H7 (cell line): ENCODE results near the gene YY1. TPM values are rescaled to one million over a fixed set of nuclear protein-coding genes. Genes with fewer than 3 reads are reported as not detected.

ENCODE experiments used
- DNase-seq: peaks from one replicate; pipeline ENCODE4 v3.0.0; 2012
- H3K27me3 ChIP-seq: 2 replicates; pipeline ENCODE4 v1.6.0; 2011; ENCODE audit warnings: mild to moderate bottlenecking, low read length; ENCODE audit not compliant: control insufficient read depth, insufficient read depth
- H3K36me3 ChIP-seq: replicated peaks from 2 replicates; pipeline ENCODE4 v1.5.1; 2011; ENCODE audit warnings: low read length; ENCODE audit not compliant: control insufficient read depth, insufficient read depth
- H3K4me3 ChIP-seq: 2 replicates; pipeline ENCODE4 v1.5.1; 2011; ENCODE audit warnings: low read depth, mild to moderate bottlenecking, control low read depth, low read length, moderate library complexity; ENCODE audit not compliant: insufficient read depth
- total RNA-seq: library from RNA; depleted of rRNA; stranded (reverse); fragments of >200 nt; shearing (Covaris generic); gene quantifications from 2 replicates; pipeline ENCODE4 v1.2.3, GENCODE V29; 2014

The YY1 gene
- total RNA-seq, 1 experiment from 2014 or later = 50.9 TPM

DNA sequence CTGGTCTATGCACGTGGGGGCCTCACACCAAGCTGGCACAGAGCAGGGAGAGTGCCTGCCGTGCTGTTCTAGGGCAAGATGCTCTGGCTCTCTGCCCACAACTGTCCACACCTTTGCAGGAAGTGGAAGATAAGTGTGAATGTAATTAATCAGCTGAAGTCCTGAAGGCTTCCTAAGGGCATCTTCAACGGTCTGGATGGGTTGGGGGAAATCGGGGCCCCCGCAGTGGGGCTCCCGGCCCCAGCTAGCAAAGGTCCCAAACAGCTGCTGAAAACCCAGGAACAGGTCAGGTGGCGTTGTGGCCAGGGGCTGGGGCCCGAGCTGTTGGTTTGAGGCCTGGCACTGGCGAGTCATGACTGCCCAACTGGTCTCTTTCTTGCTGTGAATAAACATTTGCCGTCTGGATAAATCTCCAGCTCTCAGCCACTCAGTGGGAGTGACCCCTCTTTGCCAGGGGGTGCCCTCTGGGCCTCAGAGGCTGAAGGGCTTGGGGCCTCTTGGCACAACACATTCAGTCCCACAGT is 74.0 kb downstream of the YY1 start:
- Histone ChIP-seq H3K27me3 (no peaks in the 10 kb centered on the region), H3K4me3 (no peak overlapping the region), H3K36me3 (no peaks in the 10 kb centered on the region)
- DNase-seq = no peak

DNA sequence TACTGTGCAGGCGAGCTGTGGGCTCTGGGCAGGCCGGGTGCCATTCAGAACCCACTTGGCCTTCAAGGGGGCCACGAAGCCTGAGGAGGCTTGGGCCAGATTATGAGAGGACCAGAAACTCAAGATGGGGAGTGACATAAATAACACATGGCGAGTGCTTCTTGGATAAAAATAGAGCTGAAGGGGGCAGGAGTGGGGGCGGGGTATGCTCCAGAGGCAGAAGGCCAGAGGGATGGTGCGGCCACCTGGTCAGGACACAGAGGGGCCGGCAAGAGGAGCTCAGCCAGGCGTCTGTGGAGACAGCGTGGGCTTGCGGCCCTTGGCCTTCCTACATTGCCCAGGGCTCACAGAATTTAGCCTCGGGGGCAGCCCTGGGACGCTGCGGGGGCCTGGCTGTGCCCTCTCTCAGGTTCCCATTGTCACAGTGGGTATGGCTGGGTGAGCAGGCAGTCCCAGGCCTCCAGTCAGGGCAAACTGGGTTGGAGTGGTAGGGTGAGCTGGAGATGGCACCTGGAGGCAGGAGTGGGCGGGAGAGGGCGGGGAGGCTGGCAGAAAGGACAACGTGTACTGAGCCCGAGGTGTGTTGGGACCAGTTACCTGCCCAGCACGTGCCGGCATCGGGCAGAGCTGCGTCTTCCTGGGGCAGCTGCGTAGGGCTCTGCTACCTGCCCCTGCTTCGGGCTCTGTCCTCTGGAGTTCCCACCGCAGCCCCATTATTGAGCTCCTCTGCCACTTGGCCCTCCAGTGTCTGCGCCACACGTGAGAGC is 74.7 kb downstream of the YY1 start:
- DNase-seq = no peak
- Histone ChIP-seq H3K27me3 (no peaks in the 10 kb centered on the region), H3K4me3 (no peak overlapping the region), H3K36me3 (no peaks in the 10 kb centered on the region)

DNA sequence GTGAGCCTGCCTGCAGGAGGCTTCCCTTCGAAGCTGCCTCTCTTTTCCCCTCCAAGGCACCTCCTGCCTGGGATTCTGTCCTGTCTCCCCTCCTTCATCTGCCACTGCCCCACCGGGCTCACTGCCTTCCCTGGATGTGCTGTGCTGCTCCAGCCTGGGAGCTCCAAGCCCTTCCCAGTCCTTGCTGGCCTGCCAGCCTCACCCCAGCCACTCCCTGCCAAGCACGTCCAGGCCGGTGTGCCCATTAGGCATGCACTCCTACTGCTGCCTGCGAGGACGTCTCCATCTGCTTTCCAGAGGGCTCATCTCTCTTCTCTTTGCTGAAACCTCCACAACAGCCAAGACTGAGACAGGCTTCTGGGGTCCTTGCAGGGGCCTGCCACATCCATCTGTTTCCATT is 75.8 kb downstream of the YY1 start:
- Histone ChIP-seq H3K36me3 (no peaks in the 10 kb centered on the region), H3K27me3 (no peaks in the 10 kb centered on the region)
- no peak for DNase-seq

DNA sequence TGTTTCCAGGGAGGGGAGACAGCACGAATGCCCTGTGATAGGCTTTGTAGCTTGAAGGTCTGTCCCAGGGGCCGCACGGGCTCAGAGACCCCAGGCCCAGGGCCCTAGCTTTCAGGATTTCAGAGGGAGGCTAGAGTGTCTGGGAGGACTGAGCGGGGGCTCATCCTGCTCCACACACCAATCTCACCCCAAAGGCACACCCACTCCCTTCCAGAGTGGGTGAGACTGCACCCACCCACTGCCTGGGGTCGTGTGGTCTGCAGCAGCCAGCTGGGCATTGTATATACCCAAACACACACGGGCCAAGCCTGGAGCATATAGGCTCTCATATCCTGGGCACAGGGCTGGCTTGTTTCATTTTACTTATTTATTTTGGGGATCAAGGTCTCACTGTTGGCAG is 78.4 kb downstream of the YY1 start:
- Histone ChIP-seq H3K4me3 (no peak overlapping the region), H3K36me3 (no peaks in the 10 kb centered on the region), H3K27me3 (no peaks in the 10 kb centered on the region)
- DNase-seq = no peak

More for the DNA sequence above, 75.8 kb downstream of the YY1 start:
- H3K4me3 ChIP-seq = no peak overlapping the region

DNA sequence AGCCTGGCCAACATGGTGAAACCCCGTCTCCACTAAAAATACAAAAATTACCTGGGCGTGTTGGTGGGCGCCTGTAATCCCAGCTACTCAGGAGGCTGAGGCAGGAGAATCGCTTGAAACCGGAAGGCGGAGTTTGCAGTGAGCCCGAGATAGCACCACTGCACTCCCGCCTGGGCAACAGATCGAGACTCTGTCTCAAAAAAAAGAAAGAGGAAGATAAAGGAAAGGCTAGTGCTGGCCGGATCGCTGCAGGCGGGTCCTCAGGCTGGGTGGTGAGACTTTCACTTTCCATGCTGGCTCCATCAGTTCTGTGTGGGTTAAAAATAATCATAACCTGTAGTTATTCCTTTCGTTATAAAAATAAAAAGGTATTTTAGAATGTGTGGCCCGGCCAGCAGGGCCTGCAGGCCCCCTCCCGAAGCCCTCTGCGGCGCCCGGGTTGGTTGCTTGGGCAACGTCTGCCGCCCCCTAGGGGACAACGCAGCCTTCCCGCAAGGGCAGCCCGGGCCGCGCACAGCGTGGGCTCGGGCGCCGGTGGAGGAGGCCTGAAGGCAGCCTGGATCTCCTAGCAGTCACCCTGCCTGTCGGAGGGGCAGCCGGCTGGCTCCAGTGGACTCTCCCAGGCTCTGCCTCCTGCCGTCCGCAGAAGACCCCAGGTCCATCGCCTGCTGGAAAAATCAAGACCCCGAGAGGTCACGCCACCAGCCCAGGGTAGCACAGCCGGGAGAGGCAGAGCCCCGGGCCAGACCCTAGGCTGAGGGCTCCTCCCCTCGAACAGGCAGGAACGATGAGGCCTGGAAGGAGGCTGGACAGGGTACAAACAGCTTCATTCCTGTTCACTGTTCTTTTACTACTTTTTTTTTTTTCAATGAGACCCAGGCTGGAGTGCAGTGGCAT is 79.2 kb downstream of the YY1 start:
- peak; percentile 96 for DNase-seq
- H3K36me3 ChIP-seq = no peaks in the 10 kb centered on the region
- no peaks in the 10 kb centered on the region for H3K27me3 ChIP-seq
- H3K4me3 ChIP-seq = no peak overlapping the region

GRCh38 chr14:100320157-100320856 is 81.4 kb downstream of the YY1 start:
- Histone ChIP-seq H3K27me3 (no peaks in the 10 kb centered on the region), H3K36me3 (no peaks in the 10 kb centered on the region), H3K4me3 (no peak overlapping the region)
- DNase-seq = no peak

DNA sequence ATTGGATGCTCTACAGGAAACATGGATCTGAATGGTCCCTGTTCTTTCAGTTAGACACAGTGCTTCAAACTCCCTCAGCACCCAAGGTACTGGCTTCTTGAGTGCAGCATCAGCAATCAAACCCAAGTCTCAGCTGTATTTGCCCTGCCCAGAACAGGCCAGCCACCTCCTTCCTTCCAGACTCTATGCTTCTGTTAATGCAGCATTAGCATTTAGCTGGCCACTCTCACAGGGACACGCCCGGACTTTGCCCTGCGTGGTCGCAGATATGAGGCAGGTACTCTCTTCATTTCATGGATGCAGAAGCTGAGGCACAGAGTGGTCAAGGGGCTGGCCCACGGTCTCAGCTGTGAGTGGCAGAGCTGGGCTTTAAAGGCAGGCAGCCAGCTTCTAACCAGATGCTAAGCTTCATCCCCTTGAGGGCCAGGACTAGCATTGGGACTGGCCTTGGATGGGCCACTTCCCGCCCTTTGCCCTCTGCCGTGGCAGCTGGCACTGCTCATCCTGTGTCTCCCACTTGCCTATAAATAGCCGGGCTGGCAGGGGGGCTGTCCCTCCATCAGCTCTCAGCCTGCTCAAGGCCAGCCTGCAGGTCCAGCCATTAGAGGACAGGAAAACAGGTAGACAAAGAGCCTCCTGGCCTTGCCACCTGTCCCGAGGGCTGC is 82.7 kb downstream of the YY1 start:
- no peak for DNase-seq
- Histone ChIP-seq H3K4me3 (no peak overlapping the region), H3K27me3 (no peaks in the 10 kb centered on the region), H3K36me3 (no peaks in the 10 kb centered on the region)

- Histone ChIP-seq H3K4me3 (no peak overlapping the region), H3K27me3 (no peaks in the 10 kb centered on the region), H3K36me3 (no peaks in the 10 kb centered on the region)
- no peak for DNase-seq
Observed at GRCh38 chr14:100322138-100322957, 83.4 kb downstream of the YY1 start.

DNA sequence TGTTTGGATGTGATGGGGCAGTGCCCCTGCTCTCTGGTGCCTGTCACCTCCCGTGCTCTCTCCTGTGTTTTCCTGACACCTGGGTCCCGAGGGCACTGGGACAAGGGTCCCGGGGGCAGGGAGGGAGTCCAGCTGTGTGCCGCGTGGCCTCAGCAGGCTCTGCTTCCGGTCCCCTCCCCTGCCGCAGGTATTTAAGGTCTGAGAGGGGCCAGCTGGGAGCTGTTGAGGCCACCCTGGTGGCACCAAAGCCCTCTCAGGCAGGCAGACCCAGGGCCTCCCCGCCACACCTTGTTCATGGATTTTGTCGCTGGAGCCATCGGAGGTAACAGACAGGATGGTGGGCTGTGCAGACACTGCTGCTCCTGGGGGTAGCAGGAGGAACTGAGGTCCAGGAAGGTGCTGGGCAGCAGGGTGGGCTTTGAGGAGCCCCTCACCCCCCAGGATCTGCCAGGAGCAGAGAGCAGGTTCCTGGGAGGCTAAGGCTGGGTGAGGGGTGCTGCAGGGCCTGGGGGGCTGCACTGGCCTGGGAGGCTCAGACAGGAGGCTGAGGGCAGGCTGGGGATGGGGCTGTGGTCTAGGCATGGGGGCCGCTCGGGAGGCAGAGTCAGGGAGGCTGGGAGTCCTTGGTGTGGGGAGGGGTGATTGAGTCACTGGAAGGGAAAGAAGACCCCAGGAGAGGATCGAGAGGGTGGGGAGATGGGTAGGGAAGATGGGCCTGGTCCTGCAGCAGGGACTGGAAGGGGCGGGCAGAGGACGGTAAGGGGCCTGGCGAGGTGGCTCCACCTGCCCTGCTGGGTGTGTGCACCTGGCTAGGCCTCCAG is 84.4 kb downstream of the YY1 start, which contains the start of gene SLC25A47:
Gene SLC25A47, plus strand, starts transcription at position 219 of the 821 bp plus-strand sequence. Its CDS starts 76 bp downstream, at position 295.
- no peak within 1 kb of the TSS for H3K4me3 ChIP-seq
- no peak for DNase-seq
- no peaks in the 10 kb centered on the region for H3K36me3 ChIP-seq
- H3K27me3 ChIP-seq = no peaks in the 10 kb centered on the region

GRCh38 chr14:100323942-100324307 is 85.0 kb downstream of the YY1 start:
- Histone ChIP-seq H3K36me3 (no peaks in the 10 kb centered on the region), H3K27me3 (no peaks in the 10 kb centered on the region), H3K4me3 (no peak overlapping the region)
- DNase-seq = no peak

DNA sequence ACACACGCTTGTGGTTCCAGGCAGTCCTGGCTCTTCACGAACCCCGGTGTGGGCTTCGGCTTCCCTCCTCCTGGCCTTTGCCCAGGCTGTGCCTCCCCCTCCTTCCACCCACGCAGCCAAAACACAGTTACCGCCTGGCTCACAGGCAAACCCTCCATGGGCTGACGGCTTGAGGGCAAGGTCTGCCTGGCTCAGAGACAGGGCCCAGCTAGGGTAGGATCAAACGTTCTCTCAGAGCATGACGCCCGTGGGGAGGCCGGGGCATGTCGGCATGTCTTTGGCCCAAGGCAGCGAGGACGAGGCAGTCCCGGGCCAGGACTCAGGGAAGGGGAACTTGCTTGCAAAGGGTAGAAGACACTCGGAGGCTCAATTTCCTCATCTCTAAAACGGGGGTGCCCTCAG is 86.3 kb downstream of the YY1 start:
- H3K36me3 ChIP-seq = no peaks in the 10 kb centered on the region
- H3K27me3 ChIP-seq = no peaks in the 10 kb centered on the region
- no peak for DNase-seq
- no peak overlapping the region for H3K4me3 ChIP-seq

GRCh38 chr14:100325958-100326357 is 87.0 kb downstream of the YY1 start:
- no peak overlapping the region for H3K4me3 ChIP-seq
- no peaks in the 10 kb centered on the region for H3K27me3 ChIP-seq
- no peak for DNase-seq
- H3K36me3 ChIP-seq = no peaks in the 10 kb centered on the region

- Histone ChIP-seq H3K36me3 (no peaks in the 10 kb centered on the region), H3K27me3 (no peaks in the 10 kb centered on the region), H3K4me3 (no peak overlapping the region)
- no peak for DNase-seq
Observed at GRCh38 chr14:100327128-100327527, 88.2 kb downstream of the YY1 start.
